Right renal pelvis (tissue), 4 donors: Measurements from ENCODE around the gene TRABD. TPM values are rescaled to one million over a fixed set of nuclear protein-coding genes. Genes with fewer than 3 reads are reported as not detected.

Experiments
- DNase-seq, 4 donors: peaks; one replicate each; pipeline ENCODE4 v3.0.0-alpha.2; 2013; ENCODE audit warnings: low read depth in 4 of 4, low spot score in 3 of 4, missing footprints in 1 of 4
- polyA plus RNA-seq, 4 donors: library from polyadenylated mRNA; unstranded; fragments of 120-200 nt; gene quantifications; one replicate each; pipeline ENCODE4 v1.2.1, GENCODE V29; 2013; ENCODE audit not compliant: insufficient read length in 4 of 4

Gene TRABD
- polyA plus RNA-seq, 4 donors = 19.1 to 30.8 (median 21.7) TPM

GRCh38 chr22:50184902-50185374 is 775 bp upstream of the TRABD start:
- no peak for DNase-seq

GRCh38 chr22:50186181-50186714 is 535 bp downstream of the TRABD start:
- no peak for DNase-seq

GRCh38 chr22:50186761-50187523 is 1.2 kb downstream of the TRABD start:
- DNase-seq = no peak

- no peak for DNase-seq
These were observed 2.6 kb downstream of the TRABD start for GRCh38 chr22:50188356-50188755.

- no peak for DNase-seq
These were observed 3.6 kb downstream of the TRABD start for GRCh38 chr22:50189184-50189848.

- DNase-seq = no peak
These were observed 4.1 kb downstream of the TRABD start for GRCh38 chr22:50189849-50190181.

GRCh38 chr22:50190182-50190940 is 4.6 kb downstream of the TRABD start:
- DNase-seq = peak in 3 of 4 donors; percentile 37 to 55 (median 49)

- DNase-seq = no peak
These were observed 5.4 kb downstream of the TRABD start for GRCh38 chr22:50190941-50191741.

- no peak for DNase-seq
These were observed 6.9 kb downstream of the TRABD start for GRCh38 chr22:50192436-50193204.

GRCh38 chr22:50193621-50194020 is 7.9 kb downstream of the TRABD start:
- DNase-seq = no peak

- DNase-seq = no peak
These were observed 8.5 kb downstream of the TRABD start for GRCh38 chr22:50194037-50194805.

GRCh38 chr22:50196256-50196655 is 10.5 kb downstream of the TRABD start:
- DNase-seq = no peak

GRCh38 chr22:50197000-50197800 is 11.5 kb downstream of the TRABD start:
- DNase-seq = no peak

- DNase-seq = no peak
These were observed 12.3 kb downstream of the TRABD start for GRCh38 chr22:50197856-50198623.

GRCh38 chr22:50198624-50199017 is 12.9 kb downstream of the TRABD start:
- DNase-seq = no peak

GRCh38 chr22:50199251-50199721 is 13.6 kb downstream of the TRABD start:
- no peak for DNase-seq

GRCh38 chr22:50199829-50200460 is 14.2 kb downstream of the TRABD start:
- DNase-seq = no peak
